ENCODE data around the gene IL17RA.
A peak's percentile ranks its signal among the peaks of the same experiment; 100 is the strongest.
"Not testable (repeated sequence)": the region's sequence is repeated elsewhere in the genome, so short reads cannot be mapped to it uniquely, and the experiment has no call there.

The IL17RA gene

GRCh38 chr22:17084554-17085276 is at the start of gene IL17RA:
TSS of gene IL17RA (plus strand) at chr22:17085000. CDS start at chr22:17085092, 92 bp downstream.
- DNase-seq (ENCODE audit: low read depth): no peak

- DNase-seq (ENCODE audit: low read depth): no peak
Measured at GRCh38 chr22:17035246-17035645, 49.6 kb upstream of the IL17RA start.

- not testable (repeated sequence) for DNase-seq (ENCODE audit: low read depth)
Measured at GRCh38 chr22:17035976-17036841, 48.6 kb upstream of the IL17RA start.

GRCh38 chr22:17036842-17037711 is 47.7 kb upstream of the IL17RA start:
- not testable (repeated sequence) for DNase-seq (ENCODE audit: low read depth)

GRCh38 chr22:17043521-17043920 is 41.3 kb upstream of the IL17RA start:
- DNase-seq (ENCODE audit: low read depth): no peak

- DNase-seq (ENCODE audit: low read depth): no peak
Measured at GRCh38 chr22:17046566-17047348, 38.0 kb upstream of the IL17RA start.

- DNase-seq (ENCODE audit: low read depth): no peak
Measured at GRCh38 chr22:17047656-17048055, 37.1 kb upstream of the IL17RA start.

GRCh38 chr22:17056058-17056457 is 28.7 kb upstream of the IL17RA start:
- no peak for DNase-seq (ENCODE audit: low read depth)

- no peak for DNase-seq (ENCODE audit: low read depth)
Measured at GRCh38 chr22:17056807-17057206, 28.0 kb upstream of the IL17RA start.

- peak; percentile 34 for DNase-seq (ENCODE audit: low read depth)
Measured at GRCh38 chr22:17057959-17058814, 26.6 kb upstream of the IL17RA start.

GRCh38 chr22:17060126-17060525 is 24.7 kb upstream of the IL17RA start:
- DNase-seq (ENCODE audit: low read depth): no peak

GRCh38 chr22:17063411-17064106 is 21.2 kb upstream of the IL17RA start:
- DNase-seq (ENCODE audit: low read depth): no peak

- no peak for DNase-seq (ENCODE audit: low read depth)
Measured at GRCh38 chr22:17064498-17065100, 20.2 kb upstream of the IL17RA start.

GRCh38 chr22:17065433-17065832 is 19.4 kb upstream of the IL17RA start:
- DNase-seq (ENCODE audit: low read depth): no peak

- no peak for DNase-seq (ENCODE audit: low read depth)
Measured at GRCh38 chr22:17072877-17073276, 11.9 kb upstream of the IL17RA start.

GRCh38 chr22:17074648-17075002 is 10.2 kb upstream of the IL17RA start:
- no peak for DNase-seq (ENCODE audit: low read depth)

GRCh38 chr22:17077255-17077654 is 7.5 kb upstream of the IL17RA start:
- DNase-seq (ENCODE audit: low read depth): no peak

GRCh38 chr22:17079572-17079971 is 5.2 kb upstream of the IL17RA start:
- no peak for DNase-seq (ENCODE audit: low read depth)

- DNase-seq (ENCODE audit: low read depth): no peak
Measured at GRCh38 chr22:17083255-17083654, 1.5 kb upstream of the IL17RA start.
